NOMO-1 treated with dmso at 0.1 percent for 144 hours (cell line): ENCODE results near the gene SLC30A10.
"Not testable (repeated sequence)": the region's sequence is repeated elsewhere in the genome, so short reads cannot be mapped to it uniquely, and the experiment has no call there.

Experiments used
- DNase-seq: peaks from one replicate; lab custom pipeline; 2025; ENCODE audit not compliant: unreplicated experiment; lab: John Stamatoyannopoulos, UW

Gene SLC30A10

DNA sequence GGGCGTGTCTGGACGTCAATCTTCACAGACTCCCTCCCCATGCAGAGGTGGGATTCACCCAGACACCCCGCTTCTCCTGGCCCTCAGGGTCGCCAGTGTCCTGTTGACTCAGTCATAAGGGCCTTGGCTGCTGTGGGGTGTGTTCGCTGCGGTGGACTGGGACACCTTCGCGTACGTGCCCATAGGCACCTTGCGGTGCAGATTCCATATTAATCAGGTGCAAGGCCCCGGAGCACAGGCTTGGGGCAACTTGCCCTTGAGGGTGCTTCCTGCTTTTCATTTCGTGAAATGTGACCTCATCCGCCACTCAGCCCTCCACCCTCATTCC lies 398 bp upstream of the SLC30A10 start:
- no peak for DNase-seq

DNA sequence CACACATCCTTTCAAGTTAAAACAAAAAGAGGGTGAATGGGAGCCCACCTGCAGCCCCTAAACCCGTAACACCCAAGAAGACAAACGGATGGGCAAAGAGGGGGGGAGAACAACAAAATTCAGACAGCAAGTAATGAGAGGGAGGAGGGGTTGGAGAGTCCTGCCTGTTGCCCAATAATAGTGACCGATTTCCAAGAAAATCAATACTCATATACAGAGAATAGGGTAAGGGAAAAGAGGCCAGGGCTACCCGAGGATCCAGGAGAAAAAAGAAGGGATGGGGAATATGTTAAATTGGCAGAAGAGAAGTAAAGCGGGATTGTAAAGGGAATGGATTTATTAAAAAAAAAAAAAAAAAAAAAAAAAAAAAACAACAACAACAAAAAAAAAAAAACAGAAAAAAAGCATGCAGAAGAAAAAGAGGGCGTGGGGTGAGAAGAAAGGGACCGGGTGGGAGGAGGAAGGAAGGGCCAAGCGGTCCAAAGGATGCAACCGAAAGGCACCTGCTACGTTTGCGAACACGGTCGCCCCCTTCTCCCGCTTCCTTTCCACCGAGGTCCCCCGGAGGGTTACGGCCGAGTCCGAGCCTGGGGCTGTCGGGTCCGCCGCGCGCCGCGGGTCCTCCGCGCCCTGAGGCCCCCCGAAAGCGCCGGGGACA lies 930 bp downstream of the SLC30A10 start:
- DNase-seq, result no peak

DNA sequence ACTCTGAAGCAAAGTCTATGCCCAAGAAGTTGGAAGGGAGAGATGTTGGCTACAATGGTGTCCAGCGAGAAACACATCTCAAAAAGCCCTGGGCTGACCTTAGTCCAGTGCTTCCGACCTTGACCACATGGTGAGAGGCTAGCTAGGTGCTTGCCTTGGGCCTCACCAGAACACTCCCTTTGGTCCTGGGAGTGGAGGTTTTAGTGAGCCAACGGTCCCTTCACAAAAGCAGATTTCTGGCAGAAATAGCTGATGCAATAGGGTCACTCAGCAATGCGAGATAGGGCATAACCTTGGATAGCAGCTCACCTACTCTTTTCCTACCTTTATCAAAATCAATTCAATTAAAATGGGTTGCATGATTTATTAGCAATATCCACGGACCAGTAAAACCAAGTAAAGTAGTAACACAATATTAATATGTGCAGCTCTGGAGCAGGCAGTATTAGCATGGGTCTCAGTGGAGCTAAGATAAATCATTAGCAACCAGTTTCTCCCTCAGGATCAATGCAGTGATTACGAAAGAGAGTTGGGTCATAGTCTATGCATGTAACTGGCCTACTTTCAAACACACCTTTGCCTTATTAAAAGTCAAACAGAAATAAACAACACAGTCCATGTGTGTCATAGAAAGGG lies 1.9 kb downstream of the SLC30A10 start:
- DNase-seq, result no peak

DNA sequence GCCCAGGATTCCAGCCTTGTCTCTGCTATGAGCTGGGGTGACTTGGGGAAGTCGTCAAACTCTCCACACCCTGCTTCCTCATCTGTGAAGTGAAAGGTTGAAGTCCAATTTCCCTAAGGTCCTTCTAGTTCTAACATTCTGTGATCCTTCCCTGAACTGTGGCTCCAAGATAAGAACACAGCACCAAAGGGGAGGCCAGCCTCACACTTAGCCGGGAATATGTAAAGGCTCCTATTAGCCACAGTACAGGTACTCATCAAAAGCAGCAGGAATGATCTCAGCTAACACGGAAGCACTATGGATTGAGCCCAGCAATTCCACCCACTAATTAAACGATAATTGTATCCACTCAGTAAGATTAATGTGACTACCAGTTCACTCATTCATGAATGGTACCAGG lies 4.0 kb downstream of the SLC30A10 start:
- no peak for DNase-seq

DNA sequence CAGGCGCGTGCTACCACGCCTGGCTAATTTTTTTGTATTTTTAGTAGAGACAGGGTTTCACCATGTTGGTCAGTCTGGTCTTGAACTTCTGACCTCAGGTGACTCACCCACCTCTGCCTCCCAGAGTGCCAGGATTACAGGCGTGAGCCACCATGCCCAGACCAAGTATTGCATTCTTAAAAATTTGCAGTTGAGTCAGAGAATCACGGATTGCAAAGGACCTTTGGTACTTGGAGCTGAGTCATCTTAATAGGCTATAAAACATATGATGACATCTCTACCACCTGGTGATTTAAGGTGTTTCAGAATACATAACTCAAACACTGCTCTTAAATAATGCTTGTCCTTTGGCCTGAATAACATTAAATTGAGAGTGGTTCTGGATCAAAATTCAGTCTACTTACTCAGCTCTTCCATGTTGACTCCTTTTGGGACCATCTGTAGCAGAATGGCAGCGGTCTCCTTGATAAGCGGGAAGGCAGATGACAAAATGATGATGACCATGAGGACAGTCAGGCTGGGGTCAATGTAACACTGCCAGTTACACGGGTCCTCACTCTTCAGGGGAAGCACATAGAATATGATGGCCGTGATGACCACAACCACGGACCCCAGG lies 10.4 kb downstream of the SLC30A10 start:
- DNase-seq, result no peak

DNA sequence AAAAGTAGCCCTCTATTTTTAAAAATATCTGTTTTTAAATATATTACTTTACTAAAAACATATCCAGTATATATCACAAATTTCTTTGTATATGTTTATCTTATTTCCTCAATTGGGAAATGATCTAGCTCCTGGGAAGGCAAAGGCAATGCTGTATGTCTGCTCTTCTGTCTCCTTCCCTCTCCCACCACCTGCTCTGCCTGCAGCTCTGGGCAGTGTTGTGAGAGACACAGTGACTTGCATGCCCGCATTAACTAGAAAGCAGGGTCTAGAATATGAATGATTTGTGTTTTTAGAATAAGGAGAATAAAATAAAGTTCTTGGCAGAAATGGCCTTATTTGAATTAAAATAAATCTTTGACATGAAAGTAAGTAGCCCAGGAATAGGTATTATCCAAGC lies 11.1 kb downstream of the SLC30A10 start:
- DNase-seq, result no peak

DNA sequence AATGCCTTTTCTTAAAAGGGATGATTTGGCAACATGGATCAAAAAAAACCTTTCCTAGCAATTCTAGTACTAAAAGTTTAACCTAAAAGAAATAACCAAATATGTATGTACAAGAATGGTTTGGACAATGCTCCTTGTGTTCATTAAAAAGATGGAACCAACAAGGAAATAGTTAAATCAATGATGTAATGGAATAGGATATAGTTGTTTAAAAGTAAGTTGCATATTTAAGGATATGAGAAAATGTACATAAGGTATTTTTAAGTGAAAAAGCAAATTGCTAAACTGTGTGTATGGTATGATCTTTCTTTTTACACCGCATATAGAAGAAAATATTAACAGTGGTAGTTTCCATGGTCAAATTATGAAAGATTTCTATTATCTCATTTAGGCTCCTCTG lies 12.1 kb downstream of the SLC30A10 start:
- no peak for DNase-seq

DNA sequence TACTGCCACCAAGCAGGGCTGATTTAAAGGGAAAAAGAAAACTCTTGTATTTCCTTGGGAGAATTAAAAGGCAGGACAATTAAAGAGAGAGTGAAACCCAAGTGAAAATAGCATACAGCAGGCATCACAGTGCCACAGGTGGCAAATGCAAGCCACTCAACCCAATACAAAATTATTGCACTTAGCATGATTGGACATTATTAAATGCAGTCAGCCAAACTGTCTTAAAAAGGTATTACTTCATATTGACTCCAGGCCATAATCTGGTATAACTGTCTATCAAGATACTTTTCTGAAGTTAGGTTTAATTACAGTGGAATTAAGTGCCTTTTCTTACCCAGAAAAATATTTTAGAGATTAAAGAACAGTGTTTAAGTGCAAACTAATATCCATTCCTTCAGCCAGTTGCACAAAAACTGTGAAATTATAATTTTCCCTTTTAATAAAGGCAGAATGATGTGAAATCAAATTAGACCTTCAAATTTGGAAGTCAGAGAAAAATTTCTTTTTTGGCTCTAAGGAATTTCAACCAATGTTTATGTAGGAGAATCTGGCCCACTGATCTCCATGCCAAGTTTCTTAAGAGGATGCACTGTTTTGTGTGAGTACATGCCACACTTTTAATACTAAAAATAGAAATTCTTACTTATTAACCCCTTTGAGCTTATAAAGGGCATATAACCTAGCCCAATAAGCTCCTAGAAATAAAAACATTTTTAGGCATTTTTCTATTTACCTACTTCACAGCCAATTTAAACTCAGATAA lies 15.2 kb downstream of the SLC30A10 start:
- no peak for DNase-seq

DNA sequence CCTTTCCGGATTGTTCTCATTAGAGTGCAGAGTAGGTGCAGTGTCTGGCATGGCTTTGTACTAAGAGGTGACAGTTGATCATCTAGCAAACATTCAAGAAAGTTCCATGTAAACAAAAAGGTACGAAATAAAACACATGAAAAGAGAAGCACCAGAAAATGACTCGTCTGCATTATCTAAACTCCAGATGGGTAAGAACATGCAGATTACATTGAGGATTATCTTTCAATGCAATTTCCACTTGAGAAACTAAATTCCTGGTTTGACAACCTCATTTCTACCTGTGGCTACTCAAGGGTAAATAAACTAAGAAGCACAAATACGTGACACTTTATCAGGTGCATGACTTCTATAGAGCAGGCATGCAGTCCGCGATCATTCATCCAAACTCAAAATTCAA lies 17.6 kb downstream of the SLC30A10 start:
- no peak for DNase-seq

DNA sequence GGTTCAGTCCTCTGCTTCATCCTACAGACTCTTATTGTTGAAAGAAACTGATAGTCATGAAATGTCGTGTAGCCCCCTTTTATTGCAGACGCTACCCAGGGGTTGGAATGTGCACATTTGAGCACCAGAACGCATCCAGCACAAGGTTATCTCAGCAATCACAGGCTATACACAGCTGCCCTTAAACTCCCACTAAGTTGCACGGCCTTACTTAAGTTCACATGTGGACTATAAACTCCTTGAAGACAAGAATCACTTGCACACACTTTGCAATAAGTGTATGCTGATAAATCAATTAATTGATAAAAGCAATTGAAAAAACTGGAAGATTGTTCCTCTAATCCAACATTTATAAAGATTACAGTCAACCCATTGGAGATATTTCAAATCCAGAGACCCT lies 18.9 kb downstream of the SLC30A10 start:
- no peak for DNase-seq

DNA sequence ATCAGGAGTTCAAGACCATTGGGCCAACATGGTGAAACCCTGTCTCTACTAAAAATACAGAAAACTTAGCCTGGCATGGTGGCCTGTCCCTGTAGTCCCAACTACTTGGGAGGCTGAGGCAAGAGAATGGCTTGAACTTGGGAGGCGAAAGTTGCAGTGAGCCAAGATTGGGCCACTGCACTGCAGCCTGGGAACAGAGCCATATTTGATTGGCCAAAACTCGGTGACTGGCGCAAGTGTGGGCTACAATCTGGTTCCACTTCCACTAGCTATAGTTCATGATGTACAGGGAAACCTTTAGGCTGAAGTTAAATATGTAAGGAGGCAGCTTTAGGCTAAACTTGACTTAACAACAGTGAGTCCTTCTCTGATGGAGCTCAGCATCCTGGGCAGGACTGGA lies 20.2 kb downstream of the SLC30A10 start:
- no peak for DNase-seq

DNA sequence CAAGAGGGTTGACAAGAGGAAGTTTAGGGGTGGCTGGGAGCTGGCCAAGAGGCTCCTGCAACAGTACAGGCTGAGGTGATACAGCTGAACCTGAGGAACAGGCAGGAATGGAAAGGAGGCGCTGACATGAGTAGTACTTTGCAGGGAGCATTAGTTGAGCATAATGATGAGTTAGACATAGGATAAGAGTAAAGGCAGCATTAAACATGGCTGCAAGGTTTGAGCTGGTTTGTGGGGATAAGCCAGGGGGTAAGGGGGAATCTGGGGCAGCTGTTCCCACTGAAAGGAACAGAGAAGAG lies 20.6 kb downstream of the SLC30A10 start:
- DNase-seq, result no peak

DNA sequence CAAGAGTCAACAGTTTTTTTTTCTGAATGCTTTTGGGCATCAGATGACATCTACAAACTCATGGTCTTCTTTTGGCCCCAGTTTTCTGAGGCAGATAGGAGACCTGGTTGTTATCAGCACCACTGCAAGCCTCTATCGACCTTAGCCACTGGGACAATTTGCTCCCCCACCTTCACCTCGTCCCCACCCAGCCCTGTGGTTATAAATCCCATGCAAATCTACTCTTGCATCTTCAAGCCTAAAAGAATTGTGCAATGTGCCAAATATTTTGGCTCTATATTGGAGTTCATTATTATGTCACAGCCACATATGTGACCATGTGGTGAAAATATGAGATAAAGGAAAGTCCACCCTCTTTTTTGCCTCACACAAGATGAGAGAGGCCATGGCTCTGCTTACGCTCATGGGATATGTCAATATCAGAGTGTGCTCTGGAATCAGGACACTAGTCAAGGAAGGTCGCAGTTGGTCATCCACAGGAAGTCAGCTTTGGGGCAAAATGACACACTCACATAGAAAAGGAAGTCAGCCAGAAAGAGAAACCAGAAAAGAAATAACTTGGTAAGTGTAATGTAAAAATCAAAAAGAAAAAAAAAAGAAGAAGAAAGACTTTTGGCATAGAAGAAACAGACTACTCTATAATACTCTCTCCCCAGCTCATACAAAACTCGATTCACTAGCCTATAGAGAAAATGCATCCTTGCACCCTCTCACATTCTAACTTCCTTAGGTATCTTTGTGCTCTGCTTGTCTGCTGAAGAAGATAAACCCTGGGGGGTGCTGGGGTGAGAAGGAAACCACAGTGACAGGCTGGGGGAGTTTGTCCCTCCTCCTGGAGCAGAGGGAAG lies 21.2 kb downstream of the SLC30A10 start:
- no peak for DNase-seq

DNA sequence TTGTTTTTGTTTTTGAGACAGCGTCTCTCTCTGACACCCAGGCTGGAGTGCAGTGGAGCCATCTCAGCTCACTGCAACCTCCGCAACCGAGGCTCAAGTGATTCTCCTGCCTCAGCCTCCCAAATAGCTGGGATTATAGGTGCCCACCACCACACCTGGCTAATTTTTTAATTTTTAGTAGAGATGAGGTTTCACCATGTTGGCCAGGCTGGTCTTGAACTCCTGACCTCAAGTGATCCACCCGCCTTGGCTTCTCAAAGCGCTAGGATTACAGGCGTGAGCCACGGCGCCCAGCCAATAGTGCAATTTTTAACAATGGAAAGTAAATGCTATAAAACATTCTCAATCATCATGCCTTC lies 21.8 kb downstream of the SLC30A10 start:
- DNase-seq, result not testable (repeated sequence)

DNA sequence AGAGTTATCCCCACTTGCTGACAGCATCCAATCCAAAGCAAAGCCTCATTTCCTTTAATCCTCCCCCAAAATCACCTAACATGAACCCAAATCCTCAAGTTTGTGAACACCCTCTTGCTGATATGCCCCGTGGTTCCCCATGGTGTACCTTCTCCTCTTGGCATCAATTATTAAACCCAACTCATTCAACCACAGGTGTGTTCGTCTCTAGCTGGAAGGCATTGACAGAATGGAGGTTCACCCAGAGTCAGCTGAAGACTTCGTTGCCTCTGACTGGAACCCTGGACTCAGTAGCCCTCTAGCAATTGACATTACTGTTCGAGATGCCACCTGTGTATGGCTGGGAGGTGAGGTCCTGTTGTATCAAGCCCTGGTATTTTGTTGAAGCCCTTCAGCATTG lies 22.8 kb downstream of the SLC30A10 start:
- DNase-seq, result no peak

DNA sequence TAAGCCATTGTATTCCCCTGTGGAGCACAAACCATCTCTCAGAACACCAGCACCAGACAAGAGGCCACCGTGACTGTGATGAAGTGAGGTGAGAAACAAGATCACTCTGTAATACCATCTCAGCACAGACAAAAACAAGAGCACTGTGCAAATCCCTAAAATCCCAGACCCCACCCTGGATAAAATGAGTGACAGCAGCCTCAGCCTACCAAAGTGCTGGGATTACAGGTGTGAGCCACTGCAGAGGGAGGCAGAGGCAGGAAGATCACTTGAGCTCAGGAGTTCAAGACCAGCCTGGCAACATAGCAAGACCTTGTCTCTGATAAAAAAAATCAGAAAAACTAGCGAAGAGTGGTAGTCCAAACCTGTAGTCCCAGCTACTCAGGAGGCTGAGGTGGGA lies 23.4 kb downstream of the SLC30A10 start:
- no peak for DNase-seq

DNA sequence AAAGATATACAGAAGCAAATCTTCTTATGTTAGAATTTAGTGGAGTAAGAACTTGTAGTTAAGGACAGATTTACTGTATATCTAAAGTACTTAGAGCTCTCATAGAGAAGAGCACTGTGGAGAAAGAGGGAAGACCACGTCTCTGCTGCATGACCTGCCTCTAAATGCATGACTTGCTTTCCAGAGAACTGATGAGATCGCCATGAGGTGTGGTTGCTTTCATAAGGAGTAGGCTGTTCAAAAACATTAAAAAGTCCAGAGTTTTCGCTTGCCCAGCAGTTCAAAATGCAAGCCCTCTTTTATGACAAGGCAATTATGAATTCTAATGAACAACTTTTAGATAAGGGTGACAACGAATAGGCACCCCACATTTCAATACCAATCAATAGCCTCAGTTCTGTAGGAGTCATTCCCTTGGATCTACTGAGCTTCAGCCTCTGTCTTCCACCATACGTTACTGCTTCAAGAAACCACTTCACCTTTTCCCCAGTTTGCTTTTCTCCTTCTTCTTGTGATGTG lies 24.9 kb downstream of the SLC30A10 start:
- DNase-seq, result no peak

DNA sequence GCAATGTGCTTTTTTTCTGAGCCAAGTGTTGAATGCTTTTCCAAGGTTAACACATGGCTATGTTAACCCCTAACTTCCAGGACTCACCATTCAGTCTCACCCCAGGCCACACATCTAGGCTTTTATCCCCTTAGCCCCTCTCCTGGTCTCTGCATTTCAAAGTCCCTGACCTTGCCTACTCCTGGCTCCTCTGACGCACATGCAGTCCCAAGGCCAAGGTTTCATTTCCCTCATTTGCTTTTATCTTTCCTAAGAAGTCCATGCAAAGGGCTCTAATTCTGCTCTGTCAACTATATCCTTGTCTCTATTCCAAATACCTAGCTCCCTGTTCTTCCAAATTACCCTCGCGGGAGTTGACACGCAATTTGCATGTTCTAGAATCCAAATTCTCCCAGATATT lies 25.4 kb downstream of the SLC30A10 start:
- no peak for DNase-seq

DNA sequence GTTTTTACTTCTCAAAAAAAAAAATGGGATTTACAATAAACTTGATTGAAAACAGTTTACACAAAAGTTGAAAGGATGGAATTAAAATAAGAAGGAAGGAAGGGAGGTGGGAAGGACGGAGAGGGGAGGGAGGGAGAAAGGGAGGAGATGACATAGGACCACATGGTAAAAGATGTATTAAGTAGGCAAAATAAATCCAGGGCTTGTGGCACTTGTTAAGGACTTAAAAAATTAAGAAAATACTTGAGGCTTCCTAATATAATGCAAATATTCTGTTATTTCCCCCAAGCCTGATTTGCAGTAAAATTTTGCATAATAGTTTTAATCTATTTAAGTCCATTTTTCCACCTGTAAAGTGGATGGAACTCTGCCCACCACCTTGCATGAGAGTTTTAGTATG lies 27.5 kb downstream of the SLC30A10 start:
- no peak for DNase-seq

DNA sequence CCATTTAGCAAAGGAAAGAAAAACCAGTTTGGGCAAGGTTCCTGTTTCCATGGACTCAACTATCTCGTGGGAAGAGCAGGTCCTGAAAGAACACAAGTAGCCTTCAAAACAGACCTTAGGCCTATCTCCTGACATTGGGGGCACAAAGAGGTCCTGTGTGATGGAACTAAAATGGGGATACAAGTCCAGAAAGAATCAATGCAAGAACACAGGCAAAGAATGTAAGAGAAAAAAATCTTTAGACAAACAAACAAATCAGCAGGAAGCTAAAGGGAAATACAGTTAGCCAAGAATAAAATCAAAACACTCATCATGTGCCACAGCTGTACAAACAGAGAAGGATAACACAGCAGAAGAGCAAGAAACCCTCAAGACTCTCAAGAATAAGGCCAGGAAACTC lies 28.2 kb downstream of the SLC30A10 start:
- DNase-seq, result no peak

DNA sequence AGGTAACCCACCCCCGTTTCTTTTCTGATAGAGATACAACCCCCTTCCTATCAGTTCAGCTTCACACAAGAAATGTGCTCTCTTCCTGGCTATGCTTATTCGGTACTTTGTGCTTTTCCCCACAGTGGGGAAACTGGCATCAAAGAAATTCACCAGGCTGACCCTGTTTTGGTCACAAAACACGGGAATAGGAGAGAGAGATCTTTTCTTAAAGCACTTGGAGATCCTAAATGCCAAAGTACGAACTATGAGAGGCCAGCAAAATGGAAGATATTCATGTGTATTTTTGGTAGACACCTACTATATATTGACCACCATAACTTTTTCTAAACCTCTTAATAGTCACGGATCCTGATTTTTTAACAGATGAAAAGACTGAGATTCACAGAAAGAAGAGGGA lies 30.0 kb downstream of the SLC30A10 start:
- no peak for DNase-seq
